ENCODE results near the gene DNAI1.
A peak's percentile ranks its signal among the peaks of the same experiment; 100 is the strongest.
"Not testable (repeated sequence)": the region's sequence is repeated elsewhere in the genome, so short reads cannot be mapped to it uniquely, and the experiment has no call there.

Gene DNAI1

GRCh38 chr9:34458013-34458958, at the start of gene DNAI1, which contains the start of gene FAM219A:
Gene DNAI1 (plus strand): TSS chr9:34458805. CDS start chr9:34459006, 201 bp downstream.
Gene FAM219A (minus strand): TSS chr9:34458570. CDS start chr9:34458263, 307 bp downstream.
- peak; percentile 97 to 99 for DNase-seq (ENCODE audit: low read depth in 2 of 2)

DNA sequence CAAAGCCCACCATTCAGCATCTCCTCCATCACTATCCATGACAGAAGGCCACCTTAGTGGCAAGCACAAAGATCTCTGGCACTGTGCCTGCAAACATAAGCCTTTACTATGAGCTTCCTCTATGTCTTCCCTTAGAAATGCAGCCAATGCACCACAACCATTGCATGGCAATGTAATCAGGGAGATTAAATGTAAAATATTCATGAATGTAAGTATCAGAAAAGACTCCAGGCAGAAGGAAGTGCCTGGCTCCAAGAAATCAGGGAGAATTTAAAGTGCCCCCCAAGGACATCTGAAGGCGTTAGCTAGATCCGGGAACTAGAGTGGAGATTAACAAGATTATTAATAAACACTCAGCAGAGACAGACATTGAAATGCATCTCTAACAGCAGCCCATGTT, 49.5 kb upstream of the DNAI1 start:
- no peak for DNase-seq (ENCODE audit: low read depth in 2 of 2)

- no peak for DNase-seq (ENCODE audit: low read depth in 2 of 2)
These were observed 46.3 kb upstream of the DNAI1 start for GRCh38 chr9:34412336-34412735.

DNA sequence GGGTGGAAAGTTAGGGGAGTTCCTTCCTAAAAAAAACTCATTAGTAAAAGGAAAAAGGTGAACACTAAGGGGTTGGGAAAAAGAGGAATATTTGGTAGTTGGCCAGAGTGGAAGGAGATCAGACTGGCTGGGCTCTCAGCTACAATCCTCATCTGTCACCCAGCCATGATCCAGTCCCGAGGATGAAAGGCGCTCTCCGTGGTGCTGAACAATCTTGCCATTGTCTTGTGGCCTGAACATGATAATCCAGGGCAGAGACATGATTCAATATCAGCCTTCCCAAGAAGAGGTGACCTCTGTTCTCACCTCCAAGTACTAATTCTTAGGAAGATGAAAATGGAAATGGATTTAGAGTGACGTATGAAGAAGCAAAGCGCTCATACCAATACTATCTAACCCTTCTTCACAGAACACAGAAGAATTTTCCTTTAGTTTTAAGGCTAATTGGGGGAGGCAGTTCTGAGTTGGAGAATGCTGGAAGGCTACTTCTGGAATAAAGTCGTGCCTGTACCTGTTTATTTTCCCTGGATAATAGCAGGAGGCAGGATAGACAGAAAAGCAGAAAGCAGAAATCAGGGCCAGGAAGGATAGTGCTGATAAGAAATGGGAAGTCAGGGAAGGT, 45.3 kb upstream of the DNAI1 start:
- DNase-seq (ENCODE audit: low read depth in 2 of 2): peak in 1 of 2 donors; percentile 5

GRCh38 chr9:34417734-34418133, 40.9 kb upstream of the DNAI1 start:
- no peak for DNase-seq (ENCODE audit: low read depth in 2 of 2)

DNA sequence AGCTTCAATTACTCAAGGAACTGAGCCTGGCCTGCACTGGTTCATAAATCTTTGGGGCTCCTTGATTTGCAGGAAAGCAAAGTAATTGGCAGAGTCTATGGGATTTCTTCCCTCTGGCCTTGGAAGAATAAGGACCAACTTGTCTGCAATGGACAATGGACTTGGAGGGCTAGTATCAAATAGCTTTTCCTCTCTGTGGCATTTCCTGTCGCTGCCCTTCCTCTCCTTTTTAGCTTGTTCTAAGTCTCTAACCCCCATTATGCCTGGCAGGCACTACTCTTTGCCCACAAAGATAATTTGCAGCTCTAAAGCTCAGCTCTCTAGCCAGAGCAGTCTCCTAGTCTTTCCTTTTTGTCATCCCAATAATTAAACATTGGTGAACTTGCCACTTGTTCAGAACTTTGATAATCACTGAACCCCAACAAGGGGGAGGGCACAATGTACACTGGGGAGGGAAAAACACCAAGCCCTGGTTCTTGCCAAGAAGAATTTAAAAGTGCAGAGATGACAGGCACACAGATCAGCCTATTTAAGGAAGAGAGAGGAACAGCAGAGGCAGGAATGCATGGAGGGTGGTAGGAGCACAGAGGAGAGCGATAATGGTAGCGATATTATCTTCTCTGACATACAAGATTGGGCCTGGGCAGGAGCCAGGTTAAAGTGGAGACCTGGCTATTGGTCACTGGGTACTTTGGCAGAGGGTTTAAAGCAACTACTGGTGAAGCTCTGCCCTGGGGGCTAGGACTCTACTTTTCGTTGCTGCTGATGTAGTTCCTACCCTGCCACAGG, 38.7 kb upstream of the DNAI1 start:
- no peak for DNase-seq (ENCODE audit: low read depth in 2 of 2)

DNA sequence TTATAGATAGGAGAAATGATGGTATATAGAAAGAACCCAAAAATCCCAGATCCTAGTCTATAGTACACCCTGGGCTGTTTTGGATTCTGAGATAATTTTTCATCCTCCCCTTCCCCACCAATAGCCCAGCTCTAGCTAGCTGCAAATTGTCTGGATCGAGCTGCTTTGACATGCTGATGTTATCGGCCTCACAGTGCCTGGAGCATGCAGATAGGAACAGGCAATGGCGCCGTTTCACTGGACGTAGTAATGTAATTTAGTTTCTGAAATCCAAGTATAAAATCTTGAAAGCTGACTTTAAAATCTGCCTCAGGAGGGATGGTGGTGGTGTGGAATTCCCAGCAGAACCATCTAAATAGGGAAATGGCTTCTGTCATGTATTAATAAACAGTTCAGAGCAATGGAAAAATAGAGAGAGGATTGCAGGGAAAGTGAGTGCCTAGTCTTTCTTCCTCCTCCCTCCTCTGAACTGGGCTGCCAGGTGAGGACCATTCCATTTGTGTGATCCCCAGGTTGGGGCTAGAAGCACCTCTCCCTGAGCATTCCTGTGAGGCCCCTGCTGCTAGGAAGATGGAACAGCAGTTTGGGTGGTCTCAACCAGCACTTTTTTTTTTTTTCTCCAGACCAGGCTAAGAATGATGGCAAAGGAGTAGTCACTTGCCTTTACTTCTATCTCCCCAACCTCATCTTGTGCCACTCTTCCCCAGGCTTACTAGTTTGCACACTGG, 32.1 kb upstream of the DNAI1 start:
- DNase-seq (ENCODE audit: low read depth in 2 of 2): no peak

DNA sequence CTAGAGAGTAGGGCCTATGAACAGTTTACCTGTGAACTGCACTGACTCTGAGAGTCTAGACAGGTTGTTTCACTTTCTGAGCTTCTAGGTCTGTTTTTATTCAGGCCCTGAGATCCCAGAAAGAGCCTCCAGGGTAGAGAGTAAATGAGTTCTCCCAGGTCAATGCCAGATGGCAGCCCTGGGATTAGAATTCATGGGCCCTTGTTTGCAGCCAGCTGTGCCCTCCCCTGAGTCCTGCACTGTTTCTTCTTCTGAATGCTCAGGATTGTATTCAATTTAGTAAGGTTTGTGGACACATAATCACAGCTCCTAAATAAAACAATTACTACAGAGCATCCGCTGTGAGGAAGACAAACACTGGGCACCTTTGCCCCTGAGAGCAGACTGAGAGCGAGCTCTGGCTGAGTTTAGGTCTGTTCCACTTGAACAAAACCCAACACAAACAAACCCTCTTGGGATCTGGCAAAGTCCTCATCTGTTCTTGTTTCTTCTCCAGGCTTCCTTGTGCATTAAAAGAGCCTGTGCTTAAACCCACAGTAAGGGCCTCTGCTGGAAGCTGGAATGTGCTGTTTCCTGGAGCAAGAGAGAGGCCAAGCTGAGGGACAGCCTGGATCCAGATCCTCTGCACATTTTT, 30.2 kb upstream of the DNAI1 start:
- no peak for DNase-seq (ENCODE audit: low read depth in 2 of 2)

DNA sequence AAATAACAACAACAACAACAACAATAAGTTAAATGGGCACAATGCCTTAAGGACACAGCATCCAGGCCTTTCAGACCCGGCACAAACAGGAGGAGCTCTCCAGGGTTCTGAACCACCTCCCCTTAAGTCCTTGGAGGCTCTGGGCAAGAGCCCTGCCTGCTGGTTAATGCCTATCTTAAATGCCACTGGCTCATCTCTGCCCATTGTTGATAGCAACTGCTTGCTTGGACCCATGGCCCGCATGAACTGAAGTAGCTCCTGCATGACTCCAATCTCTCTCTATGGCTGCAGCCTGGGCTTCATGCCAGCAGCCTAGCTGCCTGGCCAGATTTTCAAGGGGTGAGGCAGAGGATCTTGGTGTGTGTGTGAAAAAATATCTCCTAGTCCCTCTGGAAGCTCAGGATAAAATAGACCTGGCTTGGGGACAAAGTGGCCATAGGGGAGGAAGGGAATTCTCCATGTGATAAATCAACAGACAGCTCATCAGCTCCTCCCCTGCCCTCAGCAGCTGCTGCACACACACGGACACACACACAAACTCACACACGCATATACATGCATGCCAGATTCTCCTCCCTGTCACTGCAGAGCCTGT, 27.7 kb upstream of the DNAI1 start:
- DNase-seq (ENCODE audit: low read depth in 2 of 2): no peak

- no peak for DNase-seq (ENCODE audit: low read depth in 2 of 2)
These were observed 26.9 kb upstream of the DNAI1 start for GRCh38 chr9:34431667-34432066.

DNA sequence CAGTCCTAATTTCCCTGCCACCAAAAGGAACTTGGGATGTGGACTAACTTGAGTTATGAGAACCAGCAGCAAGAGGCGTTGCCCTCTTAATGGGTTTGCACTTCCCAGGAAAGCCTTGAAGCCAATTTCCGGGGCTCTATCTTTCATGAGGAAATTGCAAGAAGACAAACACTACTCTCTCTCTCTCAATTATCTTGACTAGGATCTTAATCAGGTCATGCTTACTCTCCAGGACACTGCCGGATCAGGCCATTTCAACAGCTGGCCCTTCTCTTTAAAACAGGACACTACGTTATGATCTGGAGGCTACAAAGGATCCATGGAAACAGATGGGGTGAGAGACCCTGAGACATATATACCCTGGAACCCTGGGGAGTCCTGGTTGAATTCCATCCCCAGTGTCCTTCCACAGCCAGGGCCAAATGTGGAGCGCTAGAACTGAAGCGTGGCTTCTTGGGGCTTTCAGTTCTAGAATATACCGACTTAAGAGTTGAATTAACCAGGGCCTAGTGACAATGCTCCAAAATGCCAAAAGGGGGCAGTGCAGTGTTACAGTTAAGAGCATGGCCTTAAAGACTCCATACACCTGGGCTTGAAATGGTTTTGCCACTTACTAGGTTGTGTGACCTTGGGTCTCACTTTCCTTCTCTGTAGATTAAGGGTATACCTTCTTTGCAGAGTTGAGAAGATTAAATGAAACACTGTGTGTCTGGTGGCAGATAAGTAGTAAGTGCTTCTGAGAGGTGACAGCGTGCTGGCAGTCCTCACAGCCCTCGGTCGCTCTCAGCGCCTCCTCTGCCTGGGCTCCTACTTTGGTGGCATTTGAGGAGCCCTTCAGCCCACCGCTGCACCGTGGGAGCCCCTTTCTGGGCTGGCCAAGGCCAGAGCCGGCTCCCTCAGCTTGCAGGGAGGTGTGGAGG, 21.3 kb upstream of the DNAI1 start:
- peak in 1 of 2 donors; percentile 36 for DNase-seq (ENCODE audit: low read depth in 2 of 2)

- not testable (repeated sequence) for DNase-seq (ENCODE audit: low read depth in 2 of 2)
These were observed 20.7 kb upstream of the DNAI1 start for GRCh38 chr9:34437926-34438307.

DNA sequence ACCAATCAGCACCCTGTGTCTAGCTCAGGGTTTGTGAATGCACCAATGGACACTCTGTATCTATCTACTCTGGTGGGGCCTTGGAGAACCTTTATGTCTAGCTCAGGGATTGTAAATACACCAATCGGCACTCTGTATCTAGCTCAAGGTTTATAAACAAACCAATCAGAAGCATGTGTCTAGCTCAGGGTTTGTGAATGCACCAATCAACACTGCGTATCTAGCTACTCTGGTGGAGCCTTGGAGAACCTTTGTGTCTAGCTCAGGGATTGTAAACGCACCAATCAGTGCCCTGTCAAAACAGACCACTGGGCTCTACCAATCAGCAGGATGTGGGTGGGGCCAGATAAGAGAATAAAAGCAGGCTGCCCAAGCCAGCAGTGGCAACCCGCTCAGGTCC, 20.1 kb upstream of the DNAI1 start:
- DNase-seq (ENCODE audit: low read depth in 2 of 2): not testable (repeated sequence)

DNA sequence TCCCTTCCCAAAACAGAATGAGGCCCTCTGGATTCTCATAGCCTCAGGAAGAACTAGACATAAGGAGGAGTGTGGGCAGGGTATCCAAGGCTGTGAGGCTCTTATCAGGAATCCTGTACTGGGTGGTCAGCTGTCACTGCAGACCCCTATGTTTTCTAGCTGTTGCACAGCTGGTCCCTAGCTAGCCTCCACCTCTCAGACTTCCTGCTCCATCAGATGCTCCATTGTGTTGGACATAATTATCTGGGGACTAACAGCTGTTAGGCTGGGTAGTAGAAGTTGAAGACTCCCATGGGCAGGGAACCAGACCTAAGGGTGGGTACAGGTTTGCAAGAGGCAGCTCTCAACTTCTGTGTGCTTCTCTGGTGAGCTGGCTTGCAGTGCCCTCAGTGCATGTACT, 18.6 kb upstream of the DNAI1 start:
- DNase-seq (ENCODE audit: low read depth in 2 of 2): no peak

GRCh38 chr9:34442770-34443169, 15.8 kb upstream of the DNAI1 start:
- no peak for DNase-seq (ENCODE audit: low read depth in 2 of 2)

DNA sequence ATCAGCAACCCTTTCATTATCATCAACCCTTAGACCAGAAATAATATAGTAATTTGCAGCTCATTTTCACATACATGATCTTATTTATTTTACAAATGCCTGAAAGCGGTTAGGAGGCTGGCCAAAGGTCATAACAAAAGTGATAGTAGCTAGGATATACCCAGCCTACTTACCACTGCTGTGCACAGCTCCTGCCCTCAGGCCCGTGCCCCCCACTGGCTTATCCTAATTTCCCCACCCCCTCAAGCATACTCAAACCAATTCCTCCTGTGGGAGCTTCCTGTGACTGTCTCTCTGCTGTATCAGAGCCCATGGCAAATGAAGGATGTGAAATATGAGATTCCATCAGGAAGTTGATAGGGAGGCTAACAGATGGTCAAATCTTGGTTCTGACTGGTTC, 15.1 kb upstream of the DNAI1 start:
- DNase-seq (ENCODE audit: low read depth in 2 of 2): no peak

- no peak for DNase-seq (ENCODE audit: low read depth in 2 of 2)
These were observed 14.6 kb upstream of the DNAI1 start for GRCh38 chr9:34443976-34444375.

- DNase-seq (ENCODE audit: low read depth in 2 of 2): no peak
These were observed 12.1 kb upstream of the DNAI1 start for GRCh38 chr9:34446468-34446891.

DNA sequence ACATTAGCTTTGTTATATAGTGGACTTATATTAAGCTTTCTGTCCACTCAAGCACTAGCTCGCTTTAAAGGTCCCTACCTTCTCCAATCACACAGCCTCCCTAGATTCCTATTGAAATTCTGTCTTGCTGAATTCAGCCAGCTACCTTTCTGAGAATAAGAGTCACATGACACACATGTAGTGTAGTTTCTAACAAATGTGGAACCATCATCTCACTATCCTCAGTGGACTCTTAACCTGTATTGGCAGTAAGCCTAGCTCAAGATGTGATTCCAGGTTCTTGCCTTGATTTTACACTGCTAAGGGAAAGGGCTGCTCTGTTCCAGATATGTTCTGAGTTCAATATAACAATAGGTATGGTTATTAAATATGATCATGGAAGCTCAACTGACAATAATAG, 11.7 kb upstream of the DNAI1 start:
- DNase-seq (ENCODE audit: low read depth in 2 of 2): no peak

- DNase-seq (ENCODE audit: low read depth in 2 of 2): no peak
These were observed 8.0 kb upstream of the DNAI1 start for GRCh38 chr9:34450644-34451043.

All from stimulated activated CD8-positive, alpha-beta memory T cell treated with anti-CD3 and anti-CD28 coated beads, Interleukin-2, amount 100 ng/mL, for 48 hours (primary cell).